Naive thymus-derived CD4-positive, alpha-beta T cell (primary cell): ENCODE results near the gene LUC7L3. TPM values are rescaled to one million over a fixed set of nuclear protein-coding genes. Genes with fewer than 3 reads are reported as not detected.
A peak's percentile ranks its signal among the peaks of the same experiment; 100 is the strongest.

Experiments
- ATAC-seq: fragments of 150-1000 bp; cut with Tn5 transposase; 2 replicates; pipeline ENCODE4 v1.10.0; 2021; ENCODE audit warnings: mild to moderate bottlenecking, moderate library complexity
- CTCF ChIA-PET: fragments of 350-600 bp; sonication (Branson Sonifier 250); formaldehyde crosslinking; loops from one replicate; lab custom pipeline; 2021; ENCODE audit warnings: antibody characterized with exemption; lab: Charles Lee
- POLR2A ChIA-PET: fragments of 350-600 bp; sonication (Branson Sonifier 250); formaldehyde crosslinking; loops from one replicate; lab custom pipeline; 2021; ENCODE audit warnings: antibody characterized with exemption, inconsistent platforms; lab: Charles Lee
- DNase-seq, 9 donors: peaks; one replicate each; pipeline versions ENCODE4 v3.0.0 to v3.0.0-alpha.2; 2020 to 2022; ENCODE audit warnings: mixed read lengths in 1 of 9
- H3K27ac ChIP-seq: one replicate; pipeline ENCODE4 v1.7.0; 2013; ENCODE audit warnings: mild to moderate bottlenecking, low read depth, low read length, moderate library complexity
- H3K27me3 ChIP-seq, 2 donors: one replicate each; pipeline ENCODE4 v1.7.0; 2013; ENCODE audit warnings: low read length in 2 of 2, mild to moderate bottlenecking in 2 of 2, moderate library complexity in 2 of 2; ENCODE audit not compliant: control insufficient read depth in 2 of 2, insufficient read depth in 2 of 2
- H3K36me3 ChIP-seq, 3 experiments: 1 replicate in 2 of 3; 2 replicates in 1 of 3; pipeline ENCODE4 v1.7.0; 2013; ENCODE audit warnings: low read length in 3 of 3, mild to moderate bottlenecking in 3 of 3, moderate library complexity in 1 of 3; ENCODE audit not compliant: insufficient read depth in 3 of 3, control insufficient read depth in 2 of 3
- H3K4me1 ChIP-seq, 2 donors: one replicate each; pipeline ENCODE4 v1.7.0; 2013; ENCODE audit warnings: low read length in 2 of 2, mild to moderate bottlenecking in 2 of 2, moderate library complexity in 1 of 2; ENCODE audit not compliant: control insufficient read depth in 2 of 2, insufficient read depth in 2 of 2
- H3K4me3 ChIP-seq: 2 replicates; pipeline ENCODE4 v1.7.0; 2013; ENCODE audit warnings: mild to moderate bottlenecking, low read length
- H3K9me3 ChIP-seq, 3 experiments: 1 replicate in 2 of 3; 2 replicates in 1 of 3; pipeline ENCODE4 v1.7.0; 2013; ENCODE audit warnings: low read length in 3 of 3; ENCODE audit not compliant: control insufficient read depth in 2 of 3
- H3K27ac Mint-ChIP-seq, 9 donors: one replicate each; pipeline ENCODE4 v1.8.0; 2020 to 2022; ENCODE audit warnings: mixed read lengths in 9 of 9, mild to moderate bottlenecking in 8 of 9, moderate library complexity in 5 of 9, inconsistent platforms in 2 of 9
- H3K27me3 Mint-ChIP-seq, 5 donors: one replicate each; pipeline ENCODE4 v1.8.0; 2021 to 2022; ENCODE audit warnings: mixed read lengths in 5 of 5, mild to moderate bottlenecking in 1 of 5
- H3K36me3 Mint-ChIP-seq, 5 donors: one replicate each; pipeline ENCODE4 v1.8.0; 2020 to 2022; ENCODE audit warnings: mixed read lengths in 5 of 5, mild to moderate bottlenecking in 3 of 5, inconsistent platforms in 1 of 5
- H3K4me1 Mint-ChIP-seq, 7 donors: one replicate each; pipeline ENCODE4 v1.8.0; 2020 to 2022; ENCODE audit warnings: mixed read lengths in 7 of 7, mild to moderate bottlenecking in 3 of 7, inconsistent platforms in 1 of 7
- H3K4me3 Mint-ChIP-seq, 10 donors: one replicate each; pipeline ENCODE4 v1.8.0; 2020 to 2022; ENCODE audit warnings: mild to moderate bottlenecking in 10 of 10, mixed read lengths in 10 of 10, moderate library complexity in 6 of 10, inconsistent platforms in 2 of 10
- H3K9me3 Mint-ChIP-seq, 11 donors: one replicate each; pipeline ENCODE4 v1.8.0; 2020 to 2022; ENCODE audit warnings: mixed read lengths in 11 of 11, mild to moderate bottlenecking in 4 of 11, inconsistent platforms in 1 of 11, moderate library complexity in 1 of 11
- intact Hi-C, 2 donors: fragments of 100-400 bp; cut with micrococcal nuclease; formaldehyde crosslinking; loops; one replicate each; pipeline ENCODE4 v1.15.1; 2023
- polyA plus RNA-seq, 2 donors: library from polyadenylated mRNA; unstranded; fragments of 300-500 nt; fragmentation: Illumina TruSeq; gene quantifications; one replicate each; pipeline ENCODE4 v1.2.3, GENCODE V29; 2021
- total RNA-seq, 6 experiments: library from RNA in 5 of 6; stranded (reverse) in 5 of 6; gene quantifications; 1 replicate in 5 of 6; 2 replicates in 1 of 6; pipeline ENCODE4 v1.2.3 and lab custom pipeline; 2021 to 2026

Gene LUC7L3
- total and polyA plus RNA-seq, 7 experiments from 2014 or later, result 41.8 to 331 (median 145) TPM

DNA sequence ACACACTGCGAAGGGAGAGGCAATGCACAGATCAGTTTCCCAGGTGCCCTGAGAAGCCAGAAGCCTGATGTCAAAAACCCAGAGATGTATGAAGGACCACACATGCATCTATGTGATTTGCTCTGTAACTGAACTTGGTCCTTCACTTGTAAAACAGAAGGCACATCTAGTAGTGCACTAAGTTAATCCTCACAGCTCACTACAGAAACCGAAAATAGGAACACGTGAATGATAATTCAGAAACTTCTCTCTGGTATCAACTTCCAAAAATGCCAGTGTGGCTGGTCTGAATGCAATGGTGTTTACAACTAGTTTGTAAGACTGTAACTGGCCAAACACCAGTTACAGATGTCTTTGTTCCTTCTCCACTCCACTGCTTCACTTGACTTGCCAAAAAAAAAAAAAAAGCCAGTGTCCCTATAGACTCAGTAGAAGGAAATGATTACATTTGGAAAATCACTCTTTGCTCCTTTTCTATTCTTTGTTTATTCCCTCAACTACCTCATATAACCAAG is 23.0 kb upstream of the LUC7L3 start:
- H3K36me3 Mint-ChIP-seq, result peaks cover 7 to 58% (median 28%) of the 10 kb centered on the region in 5 donors
- peaks cover 9 to 82% (median 14%) of the 10 kb centered on the region in 3 experiments for H3K36me3 ChIP-seq
- no peaks in the 10 kb centered on the region for H3K9me3 ChIP-seq
- H3K4me1 Mint-ChIP-seq, result peaks cover 0 to 26% (median 18%) of the 10 kb centered on the region in 7 donors
- POLR2A ChIA-PET, result no interaction called here
- DNase-seq, result no peak
- H3K4me3 ChIP-seq, result no peak overlapping the region
- H3K27ac Mint-ChIP-seq, result peak overlapping the region in 2 of 9 donors; percentile 53 to 76
- intact Hi-C loops, result no loop called here
- H3K27ac ChIP-seq, result peak overlapping the region; percentile 35
- H3K27me3 Mint-ChIP-seq, result no peaks in the 10 kb centered on the region
- no peak for ATAC-seq
- no peak overlapping the region for H3K4me3 Mint-ChIP-seq
- H3K27me3 ChIP-seq, result no peaks in the 10 kb centered on the region
- H3K9me3 Mint-ChIP-seq, result no peaks in the 10 kb centered on the region
- CTCF ChIA-PET, result interaction anchor here (0.7 to 0.8 kb wide), 2 partner anchors 10 to 25 kb away, joined by 4 read pairs; no protein-coding TSS in a partner anchor
- peaks cover 0 to 5% of the 10 kb centered on the region in 2 donors for H3K4me1 ChIP-seq

DNA sequence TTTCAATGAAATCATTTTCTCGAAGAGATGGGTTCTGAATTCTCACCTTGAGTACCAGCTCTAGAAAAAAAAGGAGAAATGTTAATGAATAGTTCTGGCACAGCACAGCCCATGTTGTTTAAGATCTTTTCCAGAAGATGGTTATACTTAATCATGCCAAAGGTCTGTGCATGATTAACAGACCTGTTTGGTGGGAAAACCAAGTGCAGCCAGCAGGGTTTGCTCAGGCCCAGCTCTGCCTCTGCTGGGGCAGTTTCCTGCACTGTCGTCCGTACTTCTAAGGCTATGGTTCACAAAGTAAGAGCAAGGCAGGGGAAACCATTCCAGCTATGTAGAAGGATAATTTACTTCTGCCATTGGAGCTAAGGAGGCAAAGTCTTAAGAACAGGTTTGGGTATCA is 22.3 kb upstream of the LUC7L3 start:
- Mint-ChIP-seq H3K4me1 (peaks cover 0 to 31% (median 25%) of the 10 kb centered on the region in 7 donors), H3K9me3 (no peaks in the 10 kb centered on the region), H3K27me3 (no peaks in the 10 kb centered on the region), H3K4me3 (no peak overlapping the region), H3K36me3 (peaks cover 7 to 58% (median 28%) of the 10 kb centered on the region in 5 donors), H3K27ac (peak overlapping the region in 6 of 9 donors; percentile 10 to 76 (median 39))
- ChIA-PET POLR2A (no interaction called here), CTCF (no interaction called here)
- DNase-seq (no peak), ATAC-seq (no peak)
- Histone ChIP-seq H3K36me3 (peaks cover 9 to 82% (median 14%) of the 10 kb centered on the region in 3 experiments), H3K9me3 (no peaks in the 10 kb centered on the region), H3K4me3 (no peak overlapping the region), H3K4me1 (peaks cover 0 to 5% of the 10 kb centered on the region in 2 donors), H3K27ac (peak overlapping the region; percentile 35), H3K27me3 (no peaks in the 10 kb centered on the region)
- intact Hi-C loops, result no loop called here

DNA sequence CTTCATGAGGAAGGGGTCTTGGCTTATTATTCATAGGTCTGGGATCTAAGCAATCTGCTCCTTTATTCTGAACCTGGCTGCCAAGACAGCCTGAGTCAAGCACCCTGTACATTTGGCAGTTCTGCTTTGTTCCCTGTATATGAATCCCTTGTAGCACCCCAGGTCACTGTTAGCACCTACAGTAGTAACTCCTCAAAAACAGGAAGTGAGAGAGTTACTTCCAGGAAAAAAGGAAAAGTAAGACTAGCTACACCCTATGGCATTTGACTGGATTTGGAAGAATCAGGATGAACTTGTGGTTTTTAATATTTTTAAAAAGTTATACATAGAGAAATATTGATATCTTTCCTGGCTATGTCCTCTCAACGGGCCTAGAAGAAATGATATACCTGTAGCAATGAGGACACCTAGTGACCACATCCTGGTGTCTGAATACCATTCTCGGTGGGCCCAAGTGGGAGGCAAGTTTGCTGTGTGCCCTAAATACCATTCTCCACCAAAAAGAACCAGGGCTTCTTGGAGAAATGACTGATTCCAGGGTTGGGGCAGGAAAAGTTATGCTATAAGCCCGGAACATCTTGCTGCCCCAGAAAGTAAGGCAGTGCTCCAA is 21.6 kb upstream of the LUC7L3 start:
- Mint-ChIP-seq H3K27ac (peak overlapping the region in 7 of 9 donors; percentile 8 to 76 (median 65)), H3K27me3 (no peaks in the 10 kb centered on the region), H3K4me3 (no peak overlapping the region), H3K36me3 (peaks cover 7 to 58% (median 28%) of the 10 kb centered on the region in 5 donors), H3K4me1 (peaks cover 0 to 33% (median 30%) of the 10 kb centered on the region in 7 donors), H3K9me3 (no peaks in the 10 kb centered on the region)
- intact Hi-C loops, result loop anchor here in 1 of 2 donors (2.0 kb wide), 1 partner anchor 219 kb away; the partner anchor contains the start of gene RSAD1
- peaks cover 0 to 5% of the 10 kb centered on the region in 2 donors for H3K4me1 ChIP-seq
- H3K36me3 ChIP-seq, result peaks cover 9 to 78% (median 14%) of the 10 kb centered on the region in 3 experiments
- ChIA-PET CTCF (no interaction called here), POLR2A (no interaction called here)
- no peak overlapping the region for H3K27ac ChIP-seq
- no peaks in the 10 kb centered on the region for H3K9me3 ChIP-seq
- no peaks in the 10 kb centered on the region for H3K27me3 ChIP-seq
- no peak for DNase-seq
- no peak overlapping the region for H3K4me3 ChIP-seq
- no peak for ATAC-seq

DNA sequence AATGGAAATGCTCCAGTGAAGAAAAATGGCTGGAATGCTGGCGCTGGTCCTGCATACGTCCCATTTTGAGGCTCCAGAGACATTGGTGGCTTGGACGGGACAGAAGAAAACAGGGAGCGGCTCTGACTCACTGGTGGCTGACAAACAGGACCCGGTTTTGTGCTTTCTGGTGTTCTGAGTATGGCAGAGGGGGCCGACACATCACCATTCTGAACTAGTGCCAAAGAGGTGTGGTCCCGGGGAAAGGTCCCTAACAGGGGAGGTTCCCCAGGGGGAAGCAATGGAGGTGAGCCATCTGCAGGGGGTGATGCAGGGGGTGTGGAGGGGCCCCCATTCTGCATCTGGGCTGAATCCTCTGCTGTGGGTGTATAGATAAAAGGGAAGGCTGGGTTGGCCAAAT is 20.0 kb upstream of the LUC7L3 start:
- Mint-ChIP-seq H3K27ac (peak overlapping the region in 1 of 9 donors; percentile 23), H3K36me3 (peaks cover 6 to 56% (median 31%) of the 10 kb centered on the region in 5 donors), H3K27me3 (no peaks in the 10 kb centered on the region), H3K4me3 (no peak overlapping the region), H3K9me3 (no peaks in the 10 kb centered on the region), H3K4me1 (peaks cover 13 to 46% (median 41%) of the 10 kb centered on the region in 7 donors)
- ChIA-PET CTCF (no interaction called here), POLR2A (no interaction called here)
- ATAC-seq (no peak), DNase-seq (no peak)
- peak overlapping the region; percentile 2 for H3K27ac ChIP-seq
- peaks cover 0 to 5% of the 10 kb centered on the region in 2 donors for H3K4me1 ChIP-seq
- H3K36me3 ChIP-seq, result peaks cover 9 to 68% (median 14%) of the 10 kb centered on the region in 3 experiments
- H3K9me3 ChIP-seq, result no peaks in the 10 kb centered on the region
- no peaks in the 10 kb centered on the region for H3K27me3 ChIP-seq
- intact Hi-C loops, result loop anchor here in 1 of 2 donors (2.0 kb wide), 1 partner anchor 221 kb away; the partner anchor contains the start of gene RSAD1
- H3K4me3 ChIP-seq, result no peak overlapping the region

DNA sequence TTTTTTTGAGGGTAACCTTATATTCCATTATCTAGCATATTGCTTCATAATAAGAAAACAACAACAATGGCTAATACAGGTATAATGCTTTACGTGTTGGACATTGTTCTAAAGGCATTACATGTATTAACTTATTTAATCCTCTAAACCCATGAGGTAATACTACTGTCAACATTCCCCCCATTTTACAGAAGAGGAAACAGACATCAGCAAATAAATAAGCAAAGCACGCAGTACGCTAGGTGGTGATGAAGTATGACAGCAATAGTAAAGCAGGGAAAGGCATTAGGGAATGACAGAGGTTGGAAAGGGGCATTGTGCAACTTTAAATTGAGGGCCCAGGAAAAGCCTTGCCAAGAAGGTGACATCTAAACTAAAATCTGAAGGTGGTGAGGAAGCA is 16.2 kb upstream of the LUC7L3 start:
- Mint-ChIP-seq H3K4me3 (peak overlapping the region in 3 of 10 donors; percentile 14 to 66 (median 14)), H3K4me1 (peaks cover 16 to 65% (median 44%) of the 10 kb centered on the region in 7 donors), H3K27me3 (no peaks in the 10 kb centered on the region), H3K36me3 (peaks cover 0 to 27% (median 19%) of the 10 kb centered on the region in 5 donors), H3K9me3 (no peaks in the 10 kb centered on the region), H3K27ac (peak overlapping the region in 6 of 9 donors; percentile 15 to 64 (median 44))
- Histone ChIP-seq H3K27me3 (no peaks in the 10 kb centered on the region), H3K4me1 (peaks cover 1 to 8% of the 10 kb centered on the region in 2 donors), H3K27ac (peak overlapping the region; percentile 8), H3K36me3 (peaks cover 6 to 37% (median 7%) of the 10 kb centered on the region in 3 experiments), H3K9me3 (no peaks in the 10 kb centered on the region), H3K4me3 (no peak overlapping the region)
- intact Hi-C loops, result loop anchor here (2.0 to 10.0 kb wide), 4 partner anchors 72 to 558 kb away; partner anchors contain the start of genes LRRC59 (in 1 of the 2) and NME1 (in 1 of the 2)
- DNase-seq (no peak), ATAC-seq (no peak)
- ChIA-PET CTCF (no interaction called here), POLR2A (interaction anchor here (1.5 kb wide), 1 partner anchor 15 kb away, joined by 8 read pairs; the partner anchor contains the start of gene LUC7L3)

DNA sequence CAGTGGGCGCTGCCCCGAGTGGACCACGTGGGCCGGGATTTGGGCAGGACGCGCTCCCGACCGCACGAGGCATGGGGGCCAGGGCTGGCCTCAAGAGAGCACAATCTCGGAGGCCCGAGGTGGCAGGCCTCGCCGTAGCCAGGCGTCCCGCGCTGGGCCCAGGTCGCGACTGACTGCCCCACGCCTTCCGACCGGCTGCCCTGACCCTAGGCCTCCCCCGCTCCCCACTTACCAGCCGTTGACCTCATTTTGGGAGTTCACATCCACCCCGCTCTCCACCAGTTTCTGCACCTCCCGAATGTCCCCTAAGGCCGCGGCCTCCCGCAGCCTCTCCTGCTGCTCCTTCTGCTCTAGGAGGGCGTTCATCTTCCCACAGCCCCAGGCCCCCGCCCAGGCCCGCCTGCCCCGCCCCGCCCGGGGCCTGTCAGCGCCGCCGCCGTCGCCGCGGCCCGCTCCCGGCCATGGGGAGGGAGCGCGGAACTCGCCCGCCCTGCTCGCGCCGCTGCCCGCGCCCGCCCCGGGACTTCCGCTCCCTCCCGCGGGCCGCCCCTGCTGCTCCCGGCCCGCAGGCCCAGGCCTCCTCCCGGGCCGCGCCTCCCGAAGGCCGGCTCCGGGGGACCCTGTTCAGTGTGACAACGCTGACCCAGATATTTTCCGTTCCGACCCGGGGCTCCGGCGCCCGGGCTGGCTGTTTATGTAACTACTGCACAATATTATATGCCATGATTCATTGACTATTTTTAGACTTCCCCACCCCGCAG is 11.9 kb upstream of the LUC7L3 start, which contains the start of gene ANKRD40:
ANKRD40 (minus strand) TSS at position 626 of the 761 bp plus-strand sequence; CDS start at position 366, 260 bp downstream.
- Mint-ChIP-seq H3K4me1 (peaks cover 23 to 68% (median 47%) of the 10 kb centered on the region in 7 donors), H3K4me3 (peak within 1 kb of the TSS; percentile 88 to 97 (median 93)), H3K27ac (peak within 1 kb of the TSS; percentile 93 to 99 (median 97)), H3K27me3 (peaks cover 0 to 2% (median 0%) of the 10 kb centered on the region in 5 donors), H3K9me3 (no peaks in the 10 kb centered on the region), H3K36me3 (peaks cover 0 to 15% (median 8%) of the 10 kb centered on the region in 5 donors)
- Histone ChIP-seq H3K4me3 (peak within 1 kb of the TSS; percentile 79), H3K27me3 (no peaks in the 10 kb centered on the region), H3K9me3 (no peaks in the 10 kb centered on the region), H3K27ac (peak within 1 kb of the TSS; percentile 88), H3K4me1 (peaks cover 13 to 20% of the 10 kb centered on the region in 2 donors), H3K36me3 (peaks cover 0 to 13% (median 0%) of the 10 kb centered on the region in 3 experiments)
- peak; percentile 94 for ATAC-seq
- ChIA-PET POLR2A (interaction anchor here (0.9 to 3.2 kb wide), 7 partner anchors 11 to 165 kb away, joined by 3 to 58 read pairs (median 4); partner anchors contain the start of genes LUC7L3 and TOB1), CTCF (no interaction called here)
- intact Hi-C loops, result loop anchor here (1.0 to 10.0 kb wide), 12 partner anchors 12 to 563 kb away; partner anchors contain the start of genes CACNA1G (in 2 of the 2), LUC7L3 (in 2 of the 2), NME1 (in 2 of the 2) and TOB1 (in 2 of the 2)
- DNase-seq, result peak; percentile 87 to 95 (median 91)
